Dendritic cell treated with granulocyte-macrophage colony-stimulating factor and Interleukin-4, amounts not matched to agents 40 ng/mL and 50 ng/mL, for 4 days (primary cell): ENCODE results near the gene DBET.
"Not testable (repeated sequence)": the region's sequence is repeated elsewhere in the genome, so short reads cannot be mapped to it uniquely, and the experiment has no call there.

Source experiments
- H3K27ac Mint-ChIP-seq: one replicate; pipeline ENCODE4 v1.8.0; 2022; ENCODE audit warnings: mild to moderate bottlenecking, mixed read lengths
- H3K27me3 Mint-ChIP-seq: one replicate; pipeline ENCODE4 v1.8.0; 2022; ENCODE audit warnings: mild to moderate bottlenecking, mixed read lengths
- H3K36me3 Mint-ChIP-seq: one replicate; pipeline ENCODE4 v1.8.0; 2022; ENCODE audit warnings: low read depth, mixed read lengths
- H3K4me1 Mint-ChIP-seq: one replicate; pipeline ENCODE4 v1.8.0; 2022; ENCODE audit warnings: low read depth, mixed read lengths
- H3K4me3 Mint-ChIP-seq: one replicate; pipeline ENCODE4 v1.8.0; 2022; ENCODE audit warnings: mild to moderate bottlenecking, moderate library complexity, mixed read lengths
- H3K9me3 Mint-ChIP-seq: one replicate; pipeline ENCODE4 v1.8.0; 2022; ENCODE audit warnings: mixed read lengths
- intact Hi-C: fragments of 100-400 bp; cut with micrococcal nuclease; formaldehyde crosslinking; loops from one replicate; pipeline ENCODE4 v1.15.0; 2022

DBET gene

GRCh38 chr4:190064342-190064741 lies at the start of gene DBET:
Gene DBET (plus strand): TSS chr4:190064502.
- H3K27ac Mint-ChIP-seq, H3K9me3 Mint-ChIP-seq, H3K4me3 Mint-ChIP-seq, H3K4me1 Mint-ChIP-seq, H3K27me3 Mint-ChIP-seq, H3K36me3 Mint-ChIP-seq, intact Hi-C loops: not testable (repeated sequence)

- Mint-ChIP-seq H3K27ac (no peak overlapping the region), H3K4me1 (no peaks in the 10 kb centered on the region), H3K27me3 (peaks cover 72% of the 10 kb centered on the region), H3K4me3 (no peak overlapping the region), H3K9me3 (no peaks in the 10 kb centered on the region), H3K36me3 (no peaks in the 10 kb centered on the region)
- intact Hi-C loops: no loop called here
Observed at GRCh38 chr4:190014771-190015537, 49.3 kb upstream of the DBET start.

DNA sequence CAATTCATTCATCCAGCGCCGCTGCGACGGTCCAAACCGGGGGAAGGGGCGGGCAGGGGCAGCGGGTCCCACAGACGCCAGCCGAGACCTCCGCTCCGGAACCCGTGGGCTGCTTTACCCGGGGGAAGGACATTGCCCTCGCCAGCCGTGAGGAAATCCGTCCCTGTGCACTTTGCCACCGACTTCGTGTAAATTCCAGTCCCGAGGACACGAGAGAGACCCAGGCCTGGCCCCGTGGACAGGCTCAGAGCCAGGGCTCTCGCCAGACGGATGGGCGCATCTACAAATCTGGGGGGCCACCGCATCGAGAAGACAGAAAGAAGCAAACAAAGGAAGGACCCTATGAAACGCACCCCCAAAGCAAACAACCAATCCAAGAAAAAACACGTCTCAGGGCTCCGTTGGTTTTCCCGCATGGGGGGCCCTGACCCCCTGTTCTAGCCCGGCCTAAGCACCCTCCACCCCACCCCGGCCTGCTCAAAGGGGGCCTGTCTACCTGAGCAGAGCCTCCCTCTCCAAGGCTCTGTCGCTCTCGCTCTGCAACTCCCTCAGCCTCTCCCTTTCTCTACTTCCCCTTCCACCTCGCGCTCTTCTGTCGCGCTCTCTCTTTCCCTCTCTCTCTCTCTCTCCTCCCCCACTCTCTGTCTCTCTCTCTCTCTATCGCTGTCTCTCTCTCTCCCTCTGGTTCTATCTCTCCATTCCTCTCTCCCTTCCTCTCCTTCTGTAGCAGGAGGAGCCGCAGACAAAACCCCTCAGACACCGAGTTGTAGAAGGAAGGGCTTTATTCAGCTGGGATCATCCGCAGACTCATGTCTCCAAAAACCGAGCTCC lies 48.5 kb upstream of the DBET start:
- no peaks in the 10 kb centered on the region for H3K9me3 Mint-ChIP-seq
- no peaks in the 10 kb centered on the region for H3K36me3 Mint-ChIP-seq
- H3K27ac Mint-ChIP-seq: no peak overlapping the region
- no peak overlapping the region for H3K4me3 Mint-ChIP-seq
- peaks cover 80% of the 10 kb centered on the region for H3K27me3 Mint-ChIP-seq
- H3K4me1 Mint-ChIP-seq: no peaks in the 10 kb centered on the region
- intact Hi-C loops: no loop called here

DNA sequence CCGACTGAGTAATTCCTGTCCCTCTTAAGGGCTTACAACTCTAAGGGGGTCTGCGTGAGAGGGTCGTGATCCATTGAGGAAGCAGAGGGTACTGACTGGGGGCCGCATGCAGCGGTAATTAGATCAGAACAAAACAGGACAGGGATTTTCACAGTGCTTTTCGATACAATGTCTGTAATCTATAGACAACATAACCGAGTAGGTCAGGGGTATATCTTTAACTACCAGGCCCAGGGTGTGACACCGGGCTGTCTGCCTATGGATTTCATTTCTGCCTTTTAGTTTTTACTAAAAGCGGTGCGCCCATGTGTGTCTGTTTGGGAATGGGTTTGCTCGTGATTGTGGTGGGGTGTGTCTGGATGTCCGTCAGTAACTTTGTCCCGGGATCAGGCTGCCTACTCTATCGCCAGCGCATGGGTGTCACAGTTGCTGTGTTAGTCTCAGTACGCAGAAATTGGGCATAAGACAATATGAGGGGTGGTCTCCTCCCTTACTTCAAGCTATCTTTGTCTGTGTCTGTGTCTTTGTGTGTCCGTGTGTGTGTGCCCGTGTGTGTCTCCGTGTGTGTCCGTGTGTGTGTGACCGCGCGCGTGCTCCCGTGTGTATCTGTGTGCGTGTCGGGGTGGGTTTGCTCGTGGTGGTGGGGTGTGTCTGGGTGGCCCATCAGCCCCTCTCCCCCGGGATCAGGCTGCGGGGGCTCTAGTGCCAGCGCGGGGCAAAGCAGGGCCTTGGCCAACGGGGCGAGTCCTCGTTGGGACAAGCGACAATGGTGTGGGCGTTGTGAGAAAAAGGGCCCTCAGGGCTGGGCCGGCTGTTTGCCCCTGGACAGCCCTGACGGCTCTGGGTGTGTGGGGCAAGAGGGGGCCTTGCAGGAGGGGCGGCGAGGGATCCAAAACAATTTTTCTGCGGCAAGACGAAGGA lies 47.7 kb upstream of the DBET start:
- Mint-ChIP-seq H3K4me3 (no peak overlapping the region), H3K4me1 (no peaks in the 10 kb centered on the region), H3K27me3 (peaks cover 85% of the 10 kb centered on the region), H3K9me3 (no peaks in the 10 kb centered on the region), H3K27ac (no peak overlapping the region), H3K36me3 (no peaks in the 10 kb centered on the region)
- intact Hi-C loops: no loop called here

GRCh38 chr4:190017357-190018200 lies 46.7 kb upstream of the DBET start:
- Mint-ChIP-seq H3K4me3 (no peak overlapping the region), H3K9me3 (no peaks in the 10 kb centered on the region), H3K4me1 (no peaks in the 10 kb centered on the region), H3K27ac (no peak overlapping the region), H3K36me3 (no peaks in the 10 kb centered on the region), H3K27me3 (peaks cover 83% of the 10 kb centered on the region)
- intact Hi-C loops: no loop called here

GRCh38 chr4:190018201-190018920 lies 45.9 kb upstream of the DBET start:
- intact Hi-C loops: no loop called here
- H3K4me1 Mint-ChIP-seq: no peaks in the 10 kb centered on the region

DNA sequence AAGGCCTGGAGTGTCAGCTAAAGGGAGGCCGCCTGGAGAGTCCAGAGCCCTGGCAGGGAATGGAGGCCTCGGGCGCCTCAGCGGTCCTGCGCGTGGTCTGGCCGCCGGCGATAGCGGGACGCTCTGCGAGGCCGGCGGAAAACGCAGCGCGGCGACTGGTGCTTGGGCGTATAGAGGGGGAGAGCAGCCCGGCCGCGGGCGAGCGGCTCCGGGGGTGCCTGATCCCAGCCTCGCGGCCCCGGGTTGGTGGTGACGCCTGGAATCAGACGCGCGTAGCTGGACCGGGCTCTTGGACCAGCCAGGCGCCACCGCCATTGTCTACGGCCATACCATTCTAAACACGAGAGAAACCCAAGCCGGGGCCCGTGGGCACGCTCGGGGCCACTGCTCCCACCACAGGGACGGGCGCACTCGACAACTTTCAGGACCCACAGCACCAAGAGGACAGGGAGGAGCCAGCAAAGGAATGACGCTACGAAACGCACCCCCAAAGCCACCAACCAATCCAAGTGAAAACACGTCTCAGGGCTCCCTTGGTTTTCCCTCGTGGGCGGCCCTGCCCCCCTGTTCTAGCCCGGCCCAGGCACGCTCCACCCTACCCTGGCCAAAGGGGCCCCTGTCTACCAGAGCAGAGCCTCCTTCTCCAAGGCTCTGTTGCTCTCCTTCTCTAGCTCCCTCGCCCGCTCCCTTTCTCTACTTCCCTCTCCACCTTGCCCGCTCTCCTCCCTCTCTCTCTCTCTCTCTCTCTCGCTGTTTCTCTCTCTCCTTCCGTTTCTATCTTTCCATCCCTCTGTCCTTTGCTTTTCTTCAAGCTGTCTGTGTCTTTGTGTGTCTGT lies 45.1 kb upstream of the DBET start:
- Mint-ChIP-seq H3K4me3 (no peak overlapping the region), H3K27me3 (peaks cover 78% of the 10 kb centered on the region), H3K9me3 (no peaks in the 10 kb centered on the region), H3K27ac (no peak overlapping the region), H3K4me1 (no peaks in the 10 kb centered on the region), H3K36me3 (no peaks in the 10 kb centered on the region)
- intact Hi-C loops: no loop called here

More at GRCh38 chr4:190018201-190018920, 45.9 kb upstream of the DBET start:
- no peaks in the 10 kb centered on the region for H3K36me3 Mint-ChIP-seq
- no peak overlapping the region for H3K27ac Mint-ChIP-seq
- no peaks in the 10 kb centered on the region for H3K9me3 Mint-ChIP-seq
- H3K27me3 Mint-ChIP-seq: peaks cover 83% of the 10 kb centered on the region
- no peak overlapping the region for H3K4me3 Mint-ChIP-seq

- H3K27me3 Mint-ChIP-seq: peaks cover 74% of the 10 kb centered on the region
- H3K36me3 Mint-ChIP-seq, H3K9me3 Mint-ChIP-seq, intact Hi-C loops, H3K27ac Mint-ChIP-seq, H3K4me3 Mint-ChIP-seq, H3K4me1 Mint-ChIP-seq: not testable (repeated sequence)
Observed at GRCh38 chr4:190019859-190020463, 44.3 kb upstream of the DBET start.

DNA sequence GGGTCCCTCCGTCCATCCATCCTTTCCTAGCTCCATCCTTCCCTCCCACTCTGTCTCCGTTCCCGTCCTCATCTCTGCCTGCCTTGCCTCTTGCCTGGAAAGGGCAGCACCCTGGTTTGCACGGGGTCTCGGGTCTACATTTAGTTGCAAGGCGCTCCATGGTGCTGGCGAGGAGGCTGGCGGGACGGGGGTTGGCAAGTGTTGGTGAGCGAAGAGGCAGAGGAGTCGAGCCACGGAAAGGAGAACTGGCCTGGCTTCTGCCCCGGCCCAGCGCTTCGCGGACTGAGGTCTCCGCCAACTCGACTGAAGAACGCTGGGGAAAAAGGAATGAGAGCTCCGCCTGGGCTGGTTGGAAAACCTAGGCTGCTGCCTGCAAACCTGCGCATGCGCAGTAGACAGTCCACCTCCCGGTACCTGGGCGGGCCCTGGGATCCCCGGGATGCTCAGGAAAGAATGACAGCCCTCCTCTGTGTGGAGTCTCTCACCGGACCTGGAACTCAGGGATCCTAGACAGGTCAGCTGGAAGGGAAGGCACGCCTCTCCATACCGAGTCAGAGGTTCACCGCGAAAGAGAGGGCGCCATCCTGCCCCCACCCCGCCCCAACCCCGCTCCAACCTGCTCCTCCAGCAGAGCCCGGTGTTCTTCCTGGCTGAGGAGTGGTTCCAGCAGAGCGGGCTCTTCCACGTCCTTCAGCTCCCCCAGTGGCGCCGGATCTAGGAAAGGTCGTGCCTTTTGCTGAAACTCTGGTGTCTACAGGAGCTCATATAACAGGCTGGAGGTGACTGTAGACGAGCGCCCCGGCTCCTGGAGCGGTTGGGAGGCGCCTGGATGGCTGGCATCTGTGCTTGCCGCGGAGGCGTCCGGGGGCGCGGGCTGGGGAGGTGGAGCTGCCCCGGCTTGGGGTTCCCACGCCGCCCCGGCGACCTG lies 43.2 kb upstream of the DBET start:
- no peak overlapping the region for H3K27ac Mint-ChIP-seq
- no peak overlapping the region for H3K4me3 Mint-ChIP-seq
- H3K27me3 Mint-ChIP-seq: peaks cover 65% of the 10 kb centered on the region
- intact Hi-C loops: no loop called here
- no peaks in the 10 kb centered on the region for H3K9me3 Mint-ChIP-seq
- no peaks in the 10 kb centered on the region for H3K36me3 Mint-ChIP-seq
- H3K4me1 Mint-ChIP-seq: no peaks in the 10 kb centered on the region

DNA sequence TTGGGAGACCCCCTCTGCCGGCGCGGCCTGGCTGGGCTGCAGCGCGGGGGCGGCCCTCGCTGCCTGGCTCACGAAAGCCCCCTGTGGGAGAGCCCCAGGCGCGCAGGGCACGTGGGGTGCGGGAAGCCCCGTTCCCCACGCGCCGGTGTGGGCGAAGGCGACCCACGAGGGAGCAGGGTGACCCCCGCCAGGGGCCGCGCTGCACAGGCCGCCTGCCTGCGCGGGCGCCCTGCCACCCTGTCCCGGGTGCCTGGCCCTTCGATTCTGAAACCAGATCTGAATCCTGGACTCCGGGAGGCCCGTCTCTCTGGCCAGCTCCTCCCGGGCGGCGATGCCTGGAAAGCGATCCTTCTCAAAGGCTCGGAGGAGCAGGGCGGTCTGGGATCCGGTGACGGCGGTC lies 42.3 kb upstream of the DBET start:
- H3K4me1 Mint-ChIP-seq, H3K9me3 Mint-ChIP-seq, H3K36me3 Mint-ChIP-seq, intact Hi-C loops, H3K27ac Mint-ChIP-seq, H3K4me3 Mint-ChIP-seq: not testable (repeated sequence)
- H3K27me3 Mint-ChIP-seq: peaks cover 56% of the 10 kb centered on the region

DNA sequence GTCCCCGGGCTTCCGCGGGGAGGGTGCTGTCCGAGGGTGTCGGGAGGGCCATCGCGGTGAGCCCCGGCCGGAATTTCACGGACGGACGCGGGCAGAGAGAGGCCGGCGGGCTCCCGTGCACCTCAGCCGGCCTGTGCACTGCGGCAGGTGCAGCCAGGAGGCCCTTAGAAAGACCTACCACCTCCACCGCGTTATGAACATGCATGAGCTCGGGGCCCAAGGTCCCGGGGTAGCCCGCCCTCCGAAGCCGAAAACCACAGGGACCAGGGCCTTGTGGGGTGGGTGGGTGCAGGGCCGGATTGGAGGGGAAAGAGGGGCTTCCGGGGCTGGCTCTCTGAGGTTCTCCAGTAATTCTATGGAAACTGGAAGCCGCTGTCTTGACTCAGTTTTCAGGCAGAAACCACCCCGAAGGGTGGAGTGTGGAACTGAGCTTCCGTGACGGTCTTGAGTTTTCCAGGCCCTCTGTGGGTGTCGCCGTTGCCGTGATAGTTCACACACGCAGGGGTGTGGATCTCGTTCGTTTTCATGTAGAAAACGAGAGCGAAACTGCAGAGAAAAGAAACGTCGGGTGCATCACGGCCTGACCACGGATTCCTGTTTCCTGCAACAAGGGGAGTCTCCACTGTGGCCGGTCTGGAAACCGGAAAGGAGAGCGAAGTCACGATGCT lies 41.6 kb upstream of the DBET start:
- Mint-ChIP-seq H3K27me3 (peaks cover 50% of the 10 kb centered on the region), H3K4me3 (peak overlapping the region; percentile 53)
- H3K4me1 Mint-ChIP-seq, H3K9me3 Mint-ChIP-seq, H3K36me3 Mint-ChIP-seq, intact Hi-C loops, H3K27ac Mint-ChIP-seq: not testable (repeated sequence)
